ENCODE measurements around the gene TTLL5.

TTLL5 gene

DNA sequence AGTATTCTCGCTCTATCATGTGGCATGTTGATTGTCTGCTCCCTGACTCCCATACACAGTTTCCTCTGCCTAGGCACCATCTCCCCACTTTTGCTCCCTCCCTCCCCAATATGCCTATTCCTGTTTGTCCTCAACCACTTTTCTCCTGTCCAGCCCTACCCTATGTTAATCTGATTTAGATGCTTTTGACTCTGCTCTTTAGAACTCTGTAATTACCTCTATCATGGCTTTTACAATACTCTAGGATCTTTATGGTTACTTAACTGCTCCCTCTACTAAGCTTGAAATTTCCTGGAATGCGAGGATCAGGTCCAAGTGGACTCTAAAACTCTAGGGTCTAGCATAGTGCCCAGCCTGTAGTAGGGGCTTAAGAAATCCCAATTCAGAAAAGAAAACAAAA is 252.1 kb downstream of the TTLL5 start:
- TF ChIP-seq, protein P1, sequence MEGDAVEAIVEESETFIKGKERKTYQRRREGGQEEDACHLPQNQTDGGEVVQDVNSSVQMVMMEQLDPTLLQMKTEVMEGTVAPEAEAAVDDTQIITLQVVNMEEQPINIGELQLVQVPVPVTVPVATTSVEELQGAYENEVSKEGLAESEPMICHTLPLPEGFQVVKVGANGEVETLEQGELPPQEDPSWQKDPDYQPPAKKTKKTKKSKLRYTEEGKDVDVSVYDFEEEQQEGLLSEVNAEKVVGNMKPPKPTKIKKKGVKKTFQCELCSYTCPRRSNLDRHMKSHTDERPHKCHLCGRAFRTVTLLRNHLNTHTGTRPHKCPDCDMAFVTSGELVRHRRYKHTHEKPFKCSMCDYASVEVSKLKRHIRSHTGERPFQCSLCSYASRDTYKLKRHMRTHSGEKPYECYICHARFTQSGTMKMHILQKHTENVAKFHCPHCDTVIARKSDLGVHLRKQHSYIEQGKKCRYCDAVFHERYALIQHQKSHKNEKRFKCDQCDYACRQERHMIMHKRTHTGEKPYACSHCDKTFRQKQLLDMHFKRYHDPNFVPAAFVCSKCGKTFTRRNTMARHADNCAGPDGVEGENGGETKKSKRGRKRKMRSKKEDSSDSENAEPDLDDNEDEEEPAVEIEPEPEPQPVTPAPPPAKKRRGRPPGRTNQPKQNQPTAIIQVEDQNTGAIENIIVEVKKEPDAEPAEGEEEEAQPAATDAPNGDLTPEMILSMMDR (IDR thresholded peaks at IDR 0.05; ENCODE audit: insufficient read depth, low read length, poor library complexity, severe bottlenecking), result no peak
- TF ChIP-seq EZH2phosphoT487 (conservative IDR thresholded peaks at IDR 0.05; ENCODE audit: low read length), result no peak
- no peaks in the 10 kb centered on the region for H3K79me2 ChIP-seq (ENCODE audit: insufficient read depth, low read length)
- no peak overlapping the region for H3K4me2 ChIP-seq (ENCODE audit: low read depth, low read length, poor library complexity, severe bottlenecking)
- no peaks in the 10 kb centered on the region for H4K20me1 ChIP-seq (ENCODE audit: low read depth, low read length)
- no peaks in the 10 kb centered on the region for H3K27me3 ChIP-seq (ENCODE audit: low read length)
- H3K36me3 ChIP-seq (ENCODE audit: low read length), result no peaks in the 10 kb centered on the region
- H3K4me3 ChIP-seq (ENCODE audit: insufficient read depth, low read length, poor library complexity, severe bottlenecking), result no peak overlapping the region
- no peaks in the 10 kb centered on the region for H3K9me2 ChIP-seq (replicated peaks; ENCODE audit: insufficient read depth, low read length)
- H3K27ac ChIP-seq (ENCODE audit: low read depth, low read length), result no peak overlapping the region
- H2AFZ ChIP-seq (ENCODE audit: low read depth, low read length, severe bottlenecking), result no peak overlapping the region
- H3K9me3 ChIP-seq (ENCODE audit: insufficient read depth, low read length), result no peaks in the 10 kb centered on the region
- no peaks in the 10 kb centered on the region for H3F3A ChIP-seq (ENCODE audit: insufficient read depth)
- no peak overlapping the region for H3K9ac ChIP-seq (ENCODE audit: low read length)

DNA sequence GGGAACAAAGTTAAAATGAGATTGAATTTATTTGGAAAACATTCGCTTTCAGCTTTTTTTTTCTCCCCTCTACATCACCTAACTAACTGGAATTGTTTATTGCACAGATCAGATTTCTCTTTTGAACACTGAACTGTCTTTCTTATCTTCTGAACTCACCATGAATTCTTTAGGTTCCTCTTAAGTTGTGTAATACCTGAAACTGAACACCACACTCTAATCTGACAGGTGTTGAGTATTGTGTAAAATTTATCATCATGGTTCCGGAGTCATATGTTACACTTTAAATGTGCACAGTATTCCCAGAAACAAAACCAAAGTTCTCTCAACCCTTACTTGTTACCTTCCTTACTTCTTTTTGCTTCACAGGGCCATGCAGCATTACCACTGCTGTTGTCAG is 254.0 kb downstream of the TTLL5 start:
- Histone ChIP-seq H4K20me1 (ENCODE audit: low read depth, low read length) (no peaks in the 10 kb centered on the region), H3K9ac (ENCODE audit: low read length) (no peak overlapping the region), H3K36me3 (ENCODE audit: low read length) (no peaks in the 10 kb centered on the region), H3K9me2 (replicated peaks; ENCODE audit: insufficient read depth, low read length) (no peaks in the 10 kb centered on the region), H2AFZ (ENCODE audit: low read depth, low read length, severe bottlenecking) (no peak overlapping the region), H3K27me3 (ENCODE audit: low read length) (no peaks in the 10 kb centered on the region), H3K9me3 (ENCODE audit: insufficient read depth, low read length) (no peaks in the 10 kb centered on the region), H3K79me2 (ENCODE audit: insufficient read depth, low read length) (no peaks in the 10 kb centered on the region), H3K4me2 (ENCODE audit: low read depth, low read length, poor library complexity, severe bottlenecking) (no peak overlapping the region), H3K27ac (ENCODE audit: low read depth, low read length) (no peak overlapping the region), H3K4me3 (ENCODE audit: insufficient read depth, low read length, poor library complexity, severe bottlenecking) (no peak overlapping the region), H3F3A (ENCODE audit: insufficient read depth) (no peaks in the 10 kb centered on the region)
- TF ChIP-seq, protein P1 (IDR thresholded peaks at IDR 0.05; ENCODE audit: insufficient read depth, low read length, poor library complexity, severe bottlenecking), result no peak
- TF ChIP-seq EZH2phosphoT487 (conservative IDR thresholded peaks at IDR 0.05; ENCODE audit: low read length), result no peak

DNA sequence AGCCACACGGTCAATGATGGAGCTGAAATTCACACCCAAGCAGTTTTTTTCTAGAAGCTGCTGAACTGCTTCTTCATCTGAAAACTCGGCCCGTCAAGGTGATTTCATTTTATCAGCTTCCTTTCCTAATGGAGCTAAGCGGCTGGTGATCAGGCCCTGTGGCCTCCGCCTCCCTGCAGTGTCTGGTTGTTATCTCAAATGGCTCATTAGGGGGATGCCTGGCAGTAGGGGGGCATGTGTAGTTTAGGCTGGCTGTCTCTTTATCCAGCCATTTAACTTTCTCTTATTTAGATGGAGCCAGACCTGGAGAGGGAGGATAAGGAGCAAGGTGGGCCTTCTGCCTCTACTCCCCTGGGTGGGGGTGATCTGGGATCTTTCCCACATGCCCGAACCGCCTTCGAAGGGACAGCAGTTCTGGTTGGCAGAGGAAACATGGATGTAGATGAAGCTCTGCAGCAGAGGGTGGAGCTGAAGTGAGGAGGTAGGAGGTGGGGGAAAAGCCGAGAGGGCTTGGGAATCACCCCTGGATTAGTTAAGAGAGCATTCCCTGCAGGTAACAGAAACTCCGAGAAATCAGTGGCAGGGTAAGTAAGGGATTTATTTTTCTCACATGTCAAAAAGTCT is 256.4 kb downstream of the TTLL5 start:
- no peak overlapping the region for H2AFZ ChIP-seq (ENCODE audit: low read depth, low read length, severe bottlenecking)
- H3K36me3 ChIP-seq (ENCODE audit: low read length), result no peaks in the 10 kb centered on the region
- H3K4me2 ChIP-seq (ENCODE audit: low read depth, low read length, poor library complexity, severe bottlenecking), result no peak overlapping the region
- H3F3A ChIP-seq (ENCODE audit: insufficient read depth), result no peaks in the 10 kb centered on the region
- H3K4me3 ChIP-seq (ENCODE audit: insufficient read depth, low read length, poor library complexity, severe bottlenecking), result no peak overlapping the region
- no peak overlapping the region for H3K9ac ChIP-seq (ENCODE audit: low read length)
- H4K20me1 ChIP-seq (ENCODE audit: low read depth, low read length), result no peaks in the 10 kb centered on the region
- H3K27ac ChIP-seq (ENCODE audit: low read depth, low read length), result no peak overlapping the region
- no peaks in the 10 kb centered on the region for H3K27me3 ChIP-seq (ENCODE audit: low read length)
- H3K79me2 ChIP-seq (ENCODE audit: insufficient read depth, low read length), result no peaks in the 10 kb centered on the region
- H3K9me2 ChIP-seq (replicated peaks; ENCODE audit: insufficient read depth, low read length), result no peaks in the 10 kb centered on the region
- TF ChIP-seq, protein P1 (IDR thresholded peaks at IDR 0.05; ENCODE audit: insufficient read depth, low read length, poor library complexity, severe bottlenecking), result no peak
- no peak for TF ChIP-seq EZH2phosphoT487 (conservative IDR thresholded peaks at IDR 0.05; ENCODE audit: low read length)
- no peaks in the 10 kb centered on the region for H3K9me3 ChIP-seq (ENCODE audit: insufficient read depth, low read length)

All from SU-DHL-6 (cell line).